WTC11 (cell line): Measurements from ENCODE around the gene ELMO1.

Experiments used
- CTCF ChIP-seq: fragments of 200-600 bp; IDR thresholded peaks from 2 replicates; pipeline ENCODE4 v1.8.0; 2022; ENCODE audit warnings: antibody characterized with exemption
- ZNF423 ChIP-seq: fragments of 250-450 bp; sonication (Bioruptor Pico); IDR thresholded peaks from 2 replicates; pipeline ENCODE4 v2.1.2; 2022; ENCODE audit warnings: mild to moderate bottlenecking, moderate library complexity

GRCh38 chr7:37416378-37417106 is 32.1 kb downstream of the ELMO1 start:
- TF ChIP-seq CTCF, result no peak
- no peak for TF ChIP-seq ZNF423 (CRISPR knock-in tag)
